Activated CD4-positive, alpha-beta T cell treated with anti-CD3 and anti-CD28 coated beads for 1 hour (primary cell): Measurements from ENCODE around the gene TRIM29.
A peak's percentile ranks its signal among the peaks of the same experiment; 100 is the strongest.
"Not testable (repeated sequence)": the region's sequence is repeated elsewhere in the genome, so short reads cannot be mapped to it uniquely, and the experiment has no call there.

Source experiments
- DNase-seq: peaks from one replicate; pipeline ENCODE4 v3.0.0-alpha.2; 2020

TRIM29 gene, protein sequence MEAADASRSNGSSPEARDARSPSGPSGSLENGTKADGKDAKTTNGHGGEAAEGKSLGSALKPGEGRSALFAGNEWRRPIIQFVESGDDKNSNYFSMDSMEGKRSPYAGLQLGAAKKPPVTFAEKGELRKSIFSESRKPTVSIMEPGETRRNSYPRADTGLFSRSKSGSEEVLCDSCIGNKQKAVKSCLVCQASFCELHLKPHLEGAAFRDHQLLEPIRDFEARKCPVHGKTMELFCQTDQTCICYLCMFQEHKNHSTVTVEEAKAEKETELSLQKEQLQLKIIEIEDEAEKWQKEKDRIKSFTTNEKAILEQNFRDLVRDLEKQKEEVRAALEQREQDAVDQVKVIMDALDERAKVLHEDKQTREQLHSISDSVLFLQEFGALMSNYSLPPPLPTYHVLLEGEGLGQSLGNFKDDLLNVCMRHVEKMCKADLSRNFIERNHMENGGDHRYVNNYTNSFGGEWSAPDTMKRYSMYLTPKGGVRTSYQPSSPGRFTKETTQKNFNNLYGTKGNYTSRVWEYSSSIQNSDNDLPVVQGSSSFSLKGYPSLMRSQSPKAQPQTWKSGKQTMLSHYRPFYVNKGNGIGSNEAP

DNA sequence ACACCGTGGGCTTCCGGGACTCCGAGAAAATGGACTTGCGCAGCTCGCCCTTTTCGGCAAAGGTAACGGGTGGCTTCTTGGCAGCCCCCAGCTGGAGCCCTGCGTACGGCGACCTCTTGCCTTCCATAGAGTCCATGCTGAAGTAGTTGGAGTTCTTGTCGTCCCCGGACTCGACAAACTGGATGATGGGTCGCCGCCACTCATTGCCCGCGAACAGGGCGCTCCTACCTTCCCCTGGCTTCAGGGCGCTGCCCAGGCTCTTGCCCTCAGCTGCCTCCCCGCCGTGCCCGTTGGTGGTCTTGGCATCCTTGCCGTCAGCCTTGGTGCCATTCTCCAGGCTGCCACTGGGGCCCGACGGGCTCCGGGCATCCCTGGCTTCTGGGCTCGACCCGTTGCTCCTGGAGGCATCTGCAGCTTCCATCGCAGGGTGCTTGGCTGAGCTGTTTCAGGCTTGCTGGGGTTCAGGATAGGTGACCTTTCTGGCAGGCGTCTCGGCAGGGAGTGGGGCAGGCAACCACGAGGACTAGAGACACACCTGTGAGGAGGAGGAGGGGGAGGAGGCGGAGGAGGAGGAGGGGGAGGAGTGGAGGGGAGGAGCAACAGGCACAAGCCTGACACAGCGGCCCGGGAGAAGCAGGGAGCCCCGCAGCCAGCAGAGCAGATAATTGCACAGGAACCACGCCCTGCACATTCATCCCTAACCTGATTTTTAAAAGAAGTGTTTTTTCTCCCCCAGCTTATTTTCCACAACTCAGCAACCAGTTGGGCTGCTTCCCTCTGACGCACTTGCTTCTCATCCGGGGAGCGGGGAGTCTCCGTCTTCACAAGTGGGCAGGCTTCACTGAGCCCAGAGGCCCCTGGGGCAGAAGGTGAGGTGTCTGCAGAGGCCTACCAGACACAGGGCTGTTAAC, at the start of gene TRIM29:
TSS of gene TRIM29 (minus strand) at position 503 of the 911 bp plus-strand sequence. CDS start at position 421, 82 bp downstream.
- no peak for DNase-seq

DNA sequence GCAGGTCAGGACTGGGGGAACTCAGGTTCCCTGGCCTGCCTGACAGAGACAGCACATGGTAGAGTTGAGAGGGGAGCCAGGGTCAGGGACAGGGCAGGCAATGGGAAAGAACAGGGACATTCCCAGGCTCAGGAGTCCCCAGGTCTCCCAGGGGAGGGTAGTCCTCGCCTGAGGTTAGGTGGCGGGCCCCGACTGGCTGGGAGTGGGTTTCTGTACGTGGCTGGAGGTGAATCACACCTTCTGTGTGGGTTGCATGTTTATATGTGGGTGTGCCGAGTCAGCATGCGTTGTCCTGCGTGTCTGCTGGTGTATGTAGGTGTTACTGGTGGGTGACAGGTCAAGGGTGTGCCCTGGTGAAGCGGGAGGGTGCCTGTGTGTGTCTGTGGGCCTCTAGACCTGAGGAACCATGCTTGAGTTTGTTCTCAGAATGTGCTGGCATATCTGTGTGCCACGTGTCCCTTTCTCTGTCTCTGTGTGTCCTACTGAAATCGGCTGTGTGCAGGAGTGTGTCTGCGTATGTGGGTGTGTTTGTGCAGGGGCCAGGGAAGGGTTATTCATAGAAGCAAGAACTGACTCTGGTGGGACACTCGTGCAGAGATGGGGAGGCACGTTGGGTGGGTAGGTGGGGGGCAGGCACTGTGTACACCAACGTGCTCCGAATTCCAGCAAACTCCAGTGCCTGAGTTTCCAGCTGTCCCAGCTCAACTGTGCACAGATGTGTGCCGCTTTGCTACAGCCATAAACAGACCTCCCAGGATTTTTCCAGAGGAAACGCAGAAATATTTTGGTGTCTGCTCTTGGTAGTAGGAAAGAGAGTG, 49.1 kb upstream of the TRIM29 start:
- no peak for DNase-seq

DNA sequence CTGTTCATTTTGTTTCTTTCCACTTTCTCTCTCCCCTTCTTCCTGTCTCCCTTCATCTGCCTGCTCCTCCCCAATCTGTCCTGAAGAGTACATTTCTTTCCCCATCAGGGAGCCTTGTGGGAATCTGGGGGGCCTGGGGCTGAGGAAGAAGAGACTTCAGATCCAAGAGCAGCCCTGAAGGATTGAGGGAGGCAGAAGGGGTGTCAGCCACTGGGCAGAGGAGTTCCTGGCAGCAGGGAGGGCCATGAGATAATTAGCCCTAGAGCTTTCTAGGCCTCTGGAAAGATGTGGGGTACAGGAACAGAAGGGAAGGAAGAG, 48.5 kb upstream of the TRIM29 start:
- no peak for DNase-seq

DNA sequence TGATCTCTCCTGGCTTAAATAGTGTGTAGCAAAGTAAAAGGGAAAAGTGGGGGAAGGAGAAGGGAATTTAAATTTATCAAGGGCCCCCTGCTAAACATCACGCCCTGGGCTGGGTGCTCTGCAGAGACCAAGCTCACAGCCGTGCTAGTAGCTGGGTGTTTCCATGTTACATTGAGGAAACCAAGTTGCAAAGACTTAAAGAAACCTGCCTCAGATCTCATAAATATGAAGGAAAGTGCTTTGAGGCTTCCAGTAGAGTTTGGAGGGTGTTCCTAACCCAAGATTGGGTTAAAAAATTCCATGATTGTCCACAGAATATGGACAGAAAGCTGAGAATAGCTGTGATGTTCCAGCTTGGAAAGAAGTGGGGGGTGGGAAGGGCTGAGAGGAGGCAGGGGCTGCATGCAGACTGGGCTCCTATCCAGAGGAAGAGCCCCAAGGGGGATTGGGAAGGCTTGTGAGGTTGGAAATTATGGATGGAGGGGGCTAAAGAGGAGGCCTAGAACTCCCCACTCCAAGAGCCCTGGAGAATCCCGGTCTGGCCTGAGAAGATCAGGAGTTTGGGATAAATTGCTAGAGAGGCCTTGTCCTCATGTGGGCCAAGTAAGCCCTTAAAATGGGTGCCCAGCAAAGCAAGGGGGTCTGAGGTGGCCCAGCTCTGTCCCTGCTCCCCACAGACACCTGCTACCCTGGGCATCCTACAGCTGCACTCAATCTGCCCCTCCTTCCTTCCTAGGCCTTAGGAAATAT, 48.0 kb upstream of the TRIM29 start:
- DNase-seq, result no peak

DNA sequence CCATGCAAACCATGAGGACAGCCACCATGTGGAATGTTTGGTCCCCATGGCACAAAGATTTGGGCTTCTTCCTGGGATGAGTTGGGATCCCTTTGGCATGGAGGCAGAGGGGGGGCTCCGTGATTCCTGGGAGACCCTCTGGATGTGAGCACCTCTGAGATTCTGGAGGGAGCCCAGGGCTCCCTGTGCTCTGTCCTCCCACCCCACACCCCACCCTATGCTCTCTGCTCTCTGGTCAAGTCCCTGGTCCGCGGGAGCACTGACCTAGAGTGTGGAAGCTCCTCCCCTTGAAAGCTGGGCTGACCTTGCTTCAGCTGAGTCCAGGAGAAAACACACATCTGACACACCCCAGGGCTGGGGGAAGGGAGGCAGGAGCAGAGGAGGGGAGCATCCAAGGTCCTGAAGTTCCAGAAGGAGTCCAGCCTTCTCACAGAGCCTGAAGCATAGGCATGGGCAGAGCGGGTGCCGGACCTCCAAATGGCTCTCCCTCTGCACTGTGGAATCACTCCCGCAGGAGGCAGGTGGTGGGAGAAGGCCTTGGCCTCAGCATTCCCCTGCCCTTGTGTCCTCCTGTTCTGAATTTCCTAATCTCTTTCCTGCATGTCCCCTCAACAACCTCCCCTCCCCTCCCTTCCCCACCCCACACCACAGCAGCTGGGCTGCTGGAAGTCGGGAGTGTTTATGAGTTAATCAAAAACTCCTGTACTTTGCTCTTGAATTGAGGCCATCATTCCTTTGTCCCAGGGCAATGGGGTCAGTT, 47.2 kb upstream of the TRIM29 start:
- DNase-seq, result no peak

DNA sequence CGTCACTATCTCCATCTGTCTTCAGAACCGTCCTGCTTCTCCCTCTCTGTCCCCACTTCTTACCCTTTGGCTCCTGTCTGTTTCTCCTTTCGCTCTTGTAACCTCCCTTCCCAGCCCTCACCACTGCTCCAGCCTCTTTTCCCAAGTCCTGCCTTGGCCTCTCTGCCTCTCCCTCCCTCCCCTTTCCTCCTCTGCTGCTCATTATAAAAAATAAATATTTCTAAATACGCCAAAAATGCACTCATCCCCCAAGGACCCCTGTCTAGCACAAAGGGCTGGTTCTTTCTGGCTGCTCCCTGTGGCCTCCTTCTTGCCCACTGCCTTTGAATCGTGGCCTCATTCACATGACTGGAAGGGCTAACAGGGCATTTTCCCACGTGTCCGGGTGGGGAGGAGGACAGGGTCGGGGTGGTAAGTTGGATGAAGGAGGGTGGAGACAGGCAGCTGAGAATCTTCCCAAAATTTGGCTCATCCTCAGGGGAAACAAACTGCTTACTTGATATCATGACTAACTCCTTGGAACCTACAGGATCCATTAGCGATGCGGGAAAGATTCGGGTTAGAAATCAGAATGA, 46.5 kb upstream of the TRIM29 start:
- no peak for DNase-seq

DNA sequence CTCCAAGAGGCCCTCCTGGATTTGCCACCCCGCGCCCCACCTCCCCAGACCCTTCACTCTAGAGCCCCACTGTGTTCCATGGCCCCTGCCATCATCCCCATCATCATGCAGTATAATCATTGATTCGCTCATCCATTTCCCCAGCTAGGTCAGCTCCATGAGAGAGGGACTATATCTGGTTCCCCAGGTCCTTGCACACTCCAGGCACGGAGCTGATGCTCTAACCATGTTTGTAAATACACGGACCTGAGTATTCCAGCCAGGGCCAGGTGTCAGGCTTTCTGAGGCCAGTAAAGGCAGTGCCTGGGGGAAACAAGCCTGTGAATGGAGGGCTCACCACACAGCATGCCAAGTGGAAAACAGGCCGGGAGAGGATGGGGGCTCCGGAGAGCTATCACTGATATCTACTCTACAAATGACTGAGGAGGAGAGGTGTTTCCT, 45.8 kb upstream of the TRIM29 start:
- DNase-seq, result no peak

DNA sequence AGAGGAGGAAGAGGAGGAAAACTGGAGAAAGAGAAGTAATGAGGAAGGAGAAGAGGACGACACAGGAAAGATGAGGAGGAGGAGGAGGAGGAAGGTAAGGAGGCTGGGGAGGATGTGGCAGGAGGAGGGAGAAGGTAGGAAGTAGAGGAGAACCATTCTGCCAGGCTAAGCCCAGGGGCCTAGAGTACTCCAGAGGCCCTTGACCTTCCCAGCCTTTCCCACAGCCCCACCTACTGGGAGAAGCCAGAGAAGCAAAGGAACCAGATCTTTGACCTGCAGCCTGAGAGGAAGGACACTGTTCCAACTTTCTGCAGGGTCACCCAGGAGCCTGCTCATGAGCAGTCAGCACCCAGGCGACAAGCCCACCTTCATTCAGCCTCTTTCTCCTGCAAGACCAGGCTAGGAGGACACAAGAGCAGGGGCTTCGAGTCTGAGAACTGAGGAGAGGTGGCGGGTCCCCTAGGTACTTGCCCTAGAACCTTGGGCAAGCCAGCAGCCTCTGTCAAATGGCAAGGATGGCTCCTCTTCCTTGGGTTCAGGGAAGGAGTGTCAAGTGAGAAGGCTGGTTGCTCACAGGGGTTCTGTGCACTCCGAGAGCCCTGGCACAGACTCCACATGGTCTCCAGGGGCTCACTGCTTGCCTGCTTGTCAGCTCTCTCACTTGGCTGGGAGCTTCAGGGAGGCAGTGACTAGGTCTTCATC, 45.0 kb upstream of the TRIM29 start:
- no peak for DNase-seq

DNA sequence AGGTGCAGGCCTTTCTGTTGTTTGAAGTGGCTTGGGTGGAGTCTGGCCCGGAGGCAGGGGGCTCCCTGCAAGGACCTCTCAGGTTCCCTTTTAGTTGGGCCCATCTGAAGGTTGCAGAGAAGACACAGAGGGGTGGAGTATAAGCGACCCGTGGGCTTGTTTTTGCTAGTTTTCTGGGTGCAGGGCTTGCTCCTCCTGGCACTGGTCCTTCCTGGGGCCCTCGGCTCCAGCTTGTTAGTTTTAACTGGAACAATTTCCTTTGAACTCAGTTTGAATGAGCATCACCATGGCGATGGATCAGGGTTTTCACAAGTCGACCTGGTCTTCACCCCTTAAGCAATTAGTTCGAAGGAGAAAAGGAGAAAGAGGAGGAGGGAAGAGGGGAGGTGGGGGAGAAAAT, 44.5 kb upstream of the TRIM29 start:
- no peak for DNase-seq

DNA sequence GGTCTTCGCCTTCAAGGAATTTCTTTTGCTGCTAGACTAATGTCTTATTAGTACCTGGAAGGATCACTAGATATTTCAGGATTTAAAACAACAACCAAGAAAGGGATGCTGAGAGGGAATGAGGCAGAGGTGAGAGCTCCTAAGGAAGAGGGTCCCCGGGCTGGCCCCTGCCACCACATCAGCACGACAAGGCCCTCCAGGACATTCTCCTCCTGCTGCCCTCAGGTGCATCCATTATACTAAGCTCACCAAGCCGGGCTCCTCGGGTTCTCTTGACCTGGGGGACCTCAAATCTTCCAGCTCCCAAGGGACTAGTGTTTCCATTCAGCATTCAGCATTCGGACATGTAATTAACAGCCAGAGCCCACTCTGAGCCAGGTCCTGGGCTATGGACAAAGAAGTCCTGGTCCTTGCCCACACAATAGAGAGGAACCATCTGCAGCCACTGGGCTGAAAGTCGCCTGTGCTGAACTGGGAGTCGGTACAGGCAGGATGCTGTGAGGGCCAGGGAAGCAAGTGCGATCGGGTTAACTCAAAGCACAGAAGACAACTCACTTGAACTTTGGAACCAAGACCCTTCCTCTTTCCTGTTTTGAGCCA, 43.6 kb upstream of the TRIM29 start:
- DNase-seq, result no peak

DNA sequence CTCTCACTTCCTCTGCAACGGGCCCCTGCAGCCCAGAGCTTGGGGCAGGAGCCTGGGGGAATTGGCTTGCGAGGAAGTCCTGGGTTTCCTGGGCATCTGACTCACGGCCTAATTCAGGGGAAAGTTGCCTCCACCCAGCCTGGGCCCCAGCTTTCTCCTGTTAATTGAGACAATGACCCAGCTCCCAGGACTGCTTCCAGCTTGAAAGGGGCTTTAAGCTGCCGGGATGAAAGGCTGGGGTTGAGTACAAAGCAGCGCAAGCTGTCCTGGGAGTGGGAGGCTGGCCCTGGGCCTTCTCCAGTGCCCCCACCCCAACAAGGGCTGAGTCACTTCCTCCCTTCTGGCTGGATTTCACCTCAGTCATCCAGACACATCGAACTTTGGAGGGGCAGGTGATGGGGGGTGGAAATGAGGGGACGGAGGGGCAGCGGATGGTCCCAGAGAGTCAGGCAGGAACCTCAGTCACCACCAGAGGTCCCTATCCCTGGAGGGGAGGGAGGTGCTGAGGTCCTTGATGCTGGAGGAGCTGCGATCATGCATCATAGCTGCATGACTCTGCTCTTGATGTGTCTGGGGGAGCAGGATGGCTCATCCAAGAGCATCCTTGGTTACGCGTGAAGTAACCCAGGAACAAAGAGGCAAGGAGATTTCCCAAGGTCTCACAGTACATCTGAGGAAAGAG, 42.8 kb upstream of the TRIM29 start:
- DNase-seq, result peak; percentile 3

DNA sequence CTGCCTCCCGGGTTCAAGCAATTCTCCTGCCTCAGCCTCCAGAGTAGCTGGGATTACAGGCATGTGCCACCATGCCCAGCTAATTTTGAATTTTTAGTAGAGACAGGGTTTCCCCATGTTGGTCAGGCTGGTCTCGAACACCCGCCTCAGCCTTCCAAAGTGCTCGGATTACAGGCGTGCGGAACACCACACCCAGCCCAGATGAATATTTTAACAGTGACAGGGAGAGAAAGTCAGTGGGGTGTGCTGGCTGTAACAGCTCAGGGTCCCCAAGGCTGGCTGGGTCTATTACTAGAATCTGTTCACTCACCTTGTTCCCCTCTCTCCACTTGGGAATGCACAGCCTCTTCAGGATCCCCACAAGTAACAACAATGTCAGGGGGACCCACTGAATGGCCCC, 42.1 kb upstream of the TRIM29 start:
- DNase-seq, result not testable (repeated sequence)

DNA sequence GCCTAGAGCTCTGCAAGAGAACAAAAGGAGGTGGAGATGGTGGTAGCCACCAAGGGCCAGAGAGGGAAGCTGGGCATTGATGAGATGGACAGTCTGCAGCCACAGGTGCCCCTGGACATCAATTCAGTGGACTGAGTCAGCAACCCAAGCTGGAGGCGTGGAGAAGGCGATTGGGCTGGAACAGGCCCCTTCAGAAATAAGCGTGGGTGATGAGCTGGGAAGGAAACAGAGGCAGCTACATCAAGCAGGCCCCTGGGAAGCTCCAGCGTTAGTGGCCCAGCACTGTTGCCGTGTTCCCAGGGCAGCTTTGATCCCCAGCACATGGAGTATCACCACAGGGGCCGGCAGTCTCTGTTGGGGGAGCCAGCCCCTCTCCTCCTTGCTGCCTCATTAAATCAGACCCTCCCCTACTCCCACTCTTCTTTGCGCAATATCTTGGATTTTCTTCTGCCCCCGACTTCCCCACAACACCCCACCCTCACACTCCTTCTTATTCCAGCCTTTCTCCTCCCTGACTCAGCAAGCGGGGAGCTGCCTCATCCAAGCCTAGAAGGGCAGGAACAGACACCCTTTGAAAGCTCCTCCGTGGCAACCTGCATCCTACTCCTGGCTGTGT, 41.3 kb upstream of the TRIM29 start:
- no peak for DNase-seq

DNA sequence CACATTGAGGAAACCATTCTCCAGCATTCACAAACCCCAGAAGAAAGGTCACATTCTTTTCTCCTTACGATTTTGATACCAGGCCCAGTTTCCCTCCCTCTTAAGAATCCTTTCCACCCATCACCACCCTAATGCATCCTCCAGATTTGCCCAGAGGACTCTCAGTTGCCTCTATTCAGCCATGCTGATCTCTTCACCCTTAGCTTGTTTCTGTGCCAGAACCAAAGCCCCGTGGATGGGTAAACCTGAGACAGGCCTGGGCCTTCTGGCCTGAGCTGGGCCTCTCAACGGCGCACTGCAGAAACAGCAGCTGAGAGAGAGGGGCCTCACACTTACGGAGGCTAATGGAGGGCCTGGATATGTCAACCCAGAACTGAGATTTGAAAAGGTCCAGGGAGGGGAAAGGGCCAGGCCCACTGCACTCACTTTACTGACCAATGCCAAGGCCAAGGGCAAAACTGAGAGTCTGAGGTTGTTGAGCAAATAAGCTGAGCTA, 40.7 kb upstream of the TRIM29 start:
- DNase-seq, result peak; percentile 3

DNA sequence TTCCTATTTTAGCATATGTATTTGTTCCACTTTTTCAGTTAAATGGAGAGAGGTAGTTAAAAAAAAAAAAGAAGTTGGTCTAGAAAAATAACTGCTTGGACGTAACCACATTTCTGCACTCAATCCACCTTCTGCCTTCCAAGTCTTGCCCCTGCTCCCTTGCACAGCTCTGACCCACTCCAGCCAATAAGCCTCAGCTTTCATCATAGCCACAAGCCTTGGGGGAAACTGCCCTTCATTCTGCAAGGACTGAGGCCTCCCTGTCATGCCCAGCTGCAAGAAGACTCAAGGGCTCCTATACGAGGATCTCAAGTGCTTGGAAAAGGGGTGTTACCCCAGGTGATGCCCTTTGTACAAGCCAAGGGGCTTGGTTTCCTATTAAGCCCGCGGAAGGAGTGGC, 37.0 kb upstream of the TRIM29 start:
- DNase-seq, result no peak

DNA sequence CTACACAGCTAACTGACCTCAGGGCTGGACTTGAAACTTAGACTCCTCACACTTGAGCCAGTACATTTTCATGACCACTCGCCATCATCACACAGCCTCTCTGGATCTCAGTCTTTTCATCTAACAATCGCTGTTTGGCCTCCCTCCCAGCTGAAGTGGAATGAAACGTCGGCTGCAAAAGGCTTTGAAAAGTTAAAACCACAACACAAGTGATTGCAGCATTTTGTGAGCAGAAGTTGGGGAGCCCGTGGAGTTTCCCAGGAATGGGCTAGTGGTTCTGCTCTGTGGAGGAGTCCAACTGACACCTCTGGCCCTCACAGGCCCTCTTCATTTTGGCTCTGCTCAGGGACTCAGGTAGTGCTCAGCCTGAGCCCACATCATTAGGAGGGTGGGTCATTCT, 35.9 kb upstream of the TRIM29 start:
- DNase-seq, result no peak

DNA sequence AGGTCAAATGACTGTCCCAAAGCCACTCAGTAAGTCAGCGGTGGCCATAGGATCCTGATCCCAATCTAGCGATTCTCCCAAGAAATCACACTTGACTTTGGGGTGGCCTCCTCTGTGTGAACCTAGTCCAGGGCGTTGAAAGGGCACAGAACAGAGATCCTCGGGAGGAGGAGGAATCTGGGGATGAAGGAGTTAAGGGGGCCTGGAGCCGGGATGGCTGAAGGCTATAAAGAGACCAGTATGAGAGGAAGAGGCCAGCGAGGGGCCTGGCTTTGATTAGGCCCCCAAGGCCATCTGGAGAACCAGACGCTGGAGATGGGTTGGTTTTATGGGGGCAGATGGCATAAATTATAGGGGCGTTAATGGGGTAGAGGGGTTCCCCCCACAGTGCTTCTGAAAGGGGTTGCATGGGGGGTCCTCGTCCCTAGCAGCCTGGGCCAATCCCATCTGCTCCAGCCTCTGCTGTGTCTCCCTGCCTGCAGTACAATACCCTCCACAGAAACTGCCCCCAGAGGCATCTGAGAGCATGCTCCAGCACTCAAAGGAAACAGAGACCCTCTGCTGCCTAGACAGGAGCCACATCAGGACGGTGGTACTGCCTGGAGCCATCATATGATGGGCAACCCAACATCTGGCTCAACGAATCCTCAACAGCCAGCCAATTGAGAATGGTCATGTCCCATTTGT, 35.2 kb upstream of the TRIM29 start:
- peak; percentile 3 for DNase-seq
